PFSK-1 (cell line): ENCODE measurements around the gene KAT8.

ENCODE experiments used
- FOXP2 ChIP-seq: optimal IDR thresholded peaks from 2 replicates; pipeline ENCODE3; 2011; ENCODE audit warnings: borderline replicate concordance, control low read depth, inconsistent platforms; ENCODE audit not compliant: insufficient read depth; ENCODE audit errors: extremely low read length, extremely low read depth
- POLR2AphosphoS5 ChIP-seq: IDR thresholded peaks from 2 replicates; pipeline ENCODE4 v1.6.1; 2012; ENCODE audit warnings: low read depth, mild to moderate bottlenecking, control low read depth, low read length, moderate library complexity
- SIN3A ChIP-seq: IDR thresholded peaks from 2 replicates; pipeline ENCODE4 v1.6.1; 2012; ENCODE audit warnings: mild to moderate bottlenecking, low read length, moderate library complexity, borderline replicate concordance; ENCODE audit not compliant: insufficient read depth
- TAF1 ChIP-seq: IDR thresholded peaks from 2 replicates; pipeline ENCODE4 v1.6.1; 2012; ENCODE audit warnings: low read length, control low read depth, borderline replicate concordance; ENCODE audit not compliant: insufficient read depth
- TF ChIP-seq, protein P1 (sequence below), 2 experiments: IDR thresholded peaks; 2 replicates each; pipeline versions ENCODE4 v1.6.1 to v1.8.0; 2011 to 2012; ENCODE audit warnings: low read depth in 2 of 2, low read length in 2 of 2, control low read depth in 1 of 2, inconsistent platforms in 1 of 2, mild to moderate bottlenecking in 1 of 2, moderate library complexity in 1 of 2; ENCODE audit not compliant: insufficient read depth in 1 of 2

DNA sequence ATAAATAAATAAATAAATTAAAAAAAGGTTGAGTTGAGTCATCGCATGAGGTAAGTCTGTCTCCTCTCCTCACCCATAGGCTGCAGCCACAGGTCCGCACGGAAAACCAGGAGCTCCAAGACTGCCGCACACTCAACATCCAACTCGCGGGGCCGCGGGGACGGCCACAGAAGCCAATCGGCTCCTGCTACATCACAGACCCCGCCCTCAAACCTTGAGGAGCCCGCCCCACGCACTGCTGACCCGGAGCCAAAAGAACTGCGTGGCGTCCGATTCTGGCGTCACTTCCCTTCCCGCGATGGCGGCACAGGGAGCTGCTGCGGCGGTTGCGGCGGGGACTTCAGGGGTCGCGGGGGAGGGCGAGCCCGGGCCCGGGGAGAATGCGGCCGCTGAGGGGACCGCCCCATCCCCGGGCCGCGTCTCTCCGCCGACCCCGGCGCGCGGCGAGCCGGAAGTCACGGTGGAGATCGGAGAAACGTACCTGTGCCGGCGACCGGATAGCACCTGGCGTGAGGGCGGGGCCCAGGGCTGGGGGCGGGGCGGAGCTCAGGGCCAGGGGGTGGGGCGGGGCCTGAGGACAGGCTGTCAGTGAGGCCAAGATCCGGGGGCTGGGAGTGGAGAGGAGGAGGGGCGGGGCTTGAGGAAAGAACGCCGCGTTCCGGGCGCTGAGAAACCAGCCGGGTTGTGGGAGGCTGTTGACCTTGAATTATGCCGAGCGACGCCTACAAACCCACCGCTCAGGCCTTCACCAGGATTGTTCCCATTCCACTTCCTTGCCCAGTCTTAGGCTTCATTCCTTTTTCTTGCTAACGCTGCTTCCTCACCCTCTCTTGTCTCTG is at the start of gene KAT8:
- TF ChIP-seq TAF1 (peak; percentile 95), POLR2AphosphoS5 (peak; percentile 75), SIN3A (no peak), FOXP2 (no peak)
- TF ChIP-seq, protein P1, sequence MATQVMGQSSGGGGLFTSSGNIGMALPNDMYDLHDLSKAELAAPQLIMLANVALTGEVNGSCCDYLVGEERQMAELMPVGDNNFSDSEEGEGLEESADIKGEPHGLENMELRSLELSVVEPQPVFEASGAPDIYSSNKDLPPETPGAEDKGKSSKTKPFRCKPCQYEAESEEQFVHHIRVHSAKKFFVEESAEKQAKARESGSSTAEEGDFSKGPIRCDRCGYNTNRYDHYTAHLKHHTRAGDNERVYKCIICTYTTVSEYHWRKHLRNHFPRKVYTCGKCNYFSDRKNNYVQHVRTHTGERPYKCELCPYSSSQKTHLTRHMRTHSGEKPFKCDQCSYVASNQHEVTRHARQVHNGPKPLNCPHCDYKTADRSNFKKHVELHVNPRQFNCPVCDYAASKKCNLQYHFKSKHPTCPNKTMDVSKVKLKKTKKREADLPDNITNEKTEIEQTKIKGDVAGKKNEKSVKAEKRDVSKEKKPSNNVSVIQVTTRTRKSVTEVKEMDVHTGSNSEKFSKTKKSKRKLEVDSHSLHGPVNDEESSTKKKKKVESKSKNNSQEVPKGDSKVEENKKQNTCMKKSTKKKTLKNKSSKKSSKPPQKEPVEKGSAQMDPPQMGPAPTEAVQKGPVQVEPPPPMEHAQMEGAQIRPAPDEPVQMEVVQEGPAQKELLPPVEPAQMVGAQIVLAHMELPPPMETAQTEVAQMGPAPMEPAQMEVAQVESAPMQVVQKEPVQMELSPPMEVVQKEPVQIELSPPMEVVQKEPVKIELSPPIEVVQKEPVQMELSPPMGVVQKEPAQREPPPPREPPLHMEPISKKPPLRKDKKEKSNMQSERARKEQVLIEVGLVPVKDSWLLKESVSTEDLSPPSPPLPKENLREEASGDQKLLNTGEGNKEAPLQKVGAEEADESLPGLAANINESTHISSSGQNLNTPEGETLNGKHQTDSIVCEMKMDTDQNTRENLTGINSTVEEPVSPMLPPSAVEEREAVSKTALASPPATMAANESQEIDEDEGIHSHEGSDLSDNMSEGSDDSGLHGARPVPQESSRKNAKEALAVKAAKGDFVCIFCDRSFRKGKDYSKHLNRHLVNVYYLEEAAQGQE (IDR thresholded peaks at IDR 0.05; ENCODE audit: insufficient read depth in 1 of 2, low read depth in 2 of 2, low read length in 2 of 2), result no peak
